Transverse colon (tissue), 4 donors: ENCODE results near the gene GLRX. TPM values are rescaled to one million over a fixed set of nuclear protein-coding genes. Genes with fewer than 3 reads are reported as not detected.

Experiments
- DNase-seq: peaks from one replicate; pipeline ENCODE4 v3.0.0-alpha.2; 2019
- H3K27ac ChIP-seq, 4 donors: fragments of 200-600 bp; sonication (generic); 2 replicates each; pipeline ENCODE4 v1.5.1; 2016 to 2018; ENCODE audit warnings: inconsistent platforms in 4 of 4
- H3K27me3 ChIP-seq: fragments of 200-600 bp; sonication (generic); 2 replicates; pipeline ENCODE4 v1.5.1; 2017; ENCODE audit warnings: inconsistent platforms
- H3K36me3 ChIP-seq, 4 donors: fragments of 200-600 bp; sonication (generic); 2 replicates each; pipeline ENCODE4 v1.5.1; 2017 to 2019; ENCODE audit warnings: inconsistent platforms in 4 of 4
- H3K4me1 ChIP-seq, 4 donors: fragments of 200-600 bp; sonication (generic); 2 replicates each; pipeline ENCODE4 v1.5.1; 2017 to 2020; ENCODE audit warnings: inconsistent platforms in 4 of 4
- H3K4me3 ChIP-seq, 4 donors: fragments of 200-600 bp; sonication (generic); 1 replicate in 1 of 4; 2 replicates in 3 of 4; pipeline versions ENCODE4 v1.5.1 to v1.6.1; 2017 to 2019; ENCODE audit warnings: inconsistent platforms in 4 of 4
- H3K9me3 ChIP-seq, 2 donors: fragments of 200-600 bp; sonication (generic); 2 replicates each; pipeline ENCODE4 v1.5.1; 2017 to 2019; ENCODE audit warnings: inconsistent platforms in 2 of 2
- EP300 ChIP-seq: sonication (generic); formaldehyde crosslinking; IDR thresholded peaks from one replicate; pipeline ENCODE4 v1.6.1; 2017; ENCODE audit warnings: antibody characterized with exemption, low read depth
- POLR2A ChIP-seq: fragments of 450-650 bp; IDR thresholded peaks from one replicate; pipeline ENCODE4 v1.6.1; 2016; ENCODE audit warnings: antibody characterized with exemption, mild to moderate bottlenecking, moderate library complexity
- POLR2AphosphoS5 ChIP-seq, 3 donors: sonication (generic); formaldehyde crosslinking; IDR thresholded peaks; one replicate each; pipeline ENCODE4 v1.6.1; 2016; ENCODE audit warnings: antibody characterized with exemption in 3 of 3
- WGBS, 2 donors: methylation state at CpG; one replicate each; pipeline ENCODE4 v1.1.5; 2018; ENCODE audit warnings: low coverage in 1 of 2; 5-methylcytosine and 5-hydroxymethylcytosine counted together
- in situ Hi-C, 4 donors: fragments of 200-750 bp; cut with MboI; loops; one replicate each; pipeline versions ENCODE4 v1.15.0 to v1.15.1; 2017; ENCODE audit warnings: low sequenced_read_pairs in 3 of 4, low pct_ligation_motif_present in 1 of 4, low pct_unique_long_range_greater_than_20kb in 1 of 4
- intact Hi-C: fragments of 100-400 bp; cut with DNase I; formaldehyde crosslinking; loops from one replicate; pipeline ENCODE4 v1.15.1; 2023; ENCODE audit warnings: low total_unique reads
- total RNA-seq, 4 donors: library from RNA; depleted of rRNA; stranded (reverse); fragments of >200 nt; gene quantifications; one replicate each; pipeline ENCODE4 v1.1.0, GENCODE V29; 2016
- TF ChIP-seq, protein P1 (sequence below), 5 experiments: fragments of 200-600 bp in 3 of 5; fragments of 450-650 bp in 2 of 5; sonication (generic) in 3 of 5; IDR thresholded peaks; 1 replicate in 2 of 5; 2 replicates in 3 of 5; pipeline ENCODE4 v1.5.1; 2016 to 2017; ENCODE audit warnings: antibody characterized with exemption in 5 of 5, inconsistent platforms in 3 of 5, mild to moderate bottlenecking in 2 of 5, moderate library complexity in 1 of 5

Gene GLRX
- total RNA-seq, 4 donors from 2014 or later: 50.5 to 112 (median 64.4) TPM

DNA sequence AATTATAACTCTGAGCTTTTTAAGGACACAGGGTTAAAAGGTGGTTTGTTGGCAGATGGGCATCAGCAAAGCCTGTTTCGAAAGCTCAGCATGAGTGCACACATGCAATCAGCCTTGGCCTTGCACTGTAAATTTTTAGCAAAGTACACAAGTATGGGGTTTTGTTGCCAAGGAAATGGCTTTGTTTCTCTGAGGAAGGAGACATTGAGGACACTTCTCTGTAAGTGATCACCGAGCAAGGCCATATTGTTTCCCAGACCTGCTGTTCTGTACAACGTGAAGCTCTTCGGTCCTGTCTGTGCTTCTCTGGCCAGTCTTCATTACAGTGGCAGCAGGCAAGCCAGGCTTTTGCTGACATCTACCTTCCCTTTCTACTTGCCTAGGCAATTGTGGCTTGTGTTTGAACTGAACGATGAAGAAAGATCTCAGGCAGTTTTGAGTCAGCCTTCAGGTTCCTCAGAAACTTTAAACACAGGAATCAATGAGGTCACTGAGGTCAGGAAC, 27.9 kb upstream of the GLRX start:
- H3K36me3 ChIP-seq: no peaks in the 10 kb centered on the region
- H3K27me3 ChIP-seq: no peaks in the 10 kb centered on the region
- no peak for DNase-seq
- no peak for TF ChIP-seq POLR2A
- TF ChIP-seq POLR2AphosphoS5 (IDR thresholded peaks at IDR 0.05): no peak
- TF ChIP-seq EP300: no peak
- TF ChIP-seq, protein P1, sequence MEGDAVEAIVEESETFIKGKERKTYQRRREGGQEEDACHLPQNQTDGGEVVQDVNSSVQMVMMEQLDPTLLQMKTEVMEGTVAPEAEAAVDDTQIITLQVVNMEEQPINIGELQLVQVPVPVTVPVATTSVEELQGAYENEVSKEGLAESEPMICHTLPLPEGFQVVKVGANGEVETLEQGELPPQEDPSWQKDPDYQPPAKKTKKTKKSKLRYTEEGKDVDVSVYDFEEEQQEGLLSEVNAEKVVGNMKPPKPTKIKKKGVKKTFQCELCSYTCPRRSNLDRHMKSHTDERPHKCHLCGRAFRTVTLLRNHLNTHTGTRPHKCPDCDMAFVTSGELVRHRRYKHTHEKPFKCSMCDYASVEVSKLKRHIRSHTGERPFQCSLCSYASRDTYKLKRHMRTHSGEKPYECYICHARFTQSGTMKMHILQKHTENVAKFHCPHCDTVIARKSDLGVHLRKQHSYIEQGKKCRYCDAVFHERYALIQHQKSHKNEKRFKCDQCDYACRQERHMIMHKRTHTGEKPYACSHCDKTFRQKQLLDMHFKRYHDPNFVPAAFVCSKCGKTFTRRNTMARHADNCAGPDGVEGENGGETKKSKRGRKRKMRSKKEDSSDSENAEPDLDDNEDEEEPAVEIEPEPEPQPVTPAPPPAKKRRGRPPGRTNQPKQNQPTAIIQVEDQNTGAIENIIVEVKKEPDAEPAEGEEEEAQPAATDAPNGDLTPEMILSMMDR (IDR thresholded peaks at IDR 0.05): no peak
- WGBS, 2 donors: 84% methylated on average over 5 of the region's 5 CpGs; no CpG with 5 or more reads in 1 of the 2 donors
- intact Hi-C loops (loop anchor here (10.0 kb wide), 1 partner anchor 764 kb away; no protein-coding TSS in a partner anchor), in situ Hi-C loops (loop anchor here in 3 of 4 donors (10.0 to 25.0 kb wide), 4 partner anchors 112 to 754 kb away; partner anchors contain the start of gene ELL2 (in 2 of the 3))
- peaks cover 0 to 3% (median 0%) of the 10 kb centered on the region in 4 donors for H3K4me1 ChIP-seq
- H3K27ac ChIP-seq: no peak overlapping the region
- H3K9me3 ChIP-seq: no peaks in the 10 kb centered on the region
- no peak overlapping the region for H3K4me3 ChIP-seq

DNA sequence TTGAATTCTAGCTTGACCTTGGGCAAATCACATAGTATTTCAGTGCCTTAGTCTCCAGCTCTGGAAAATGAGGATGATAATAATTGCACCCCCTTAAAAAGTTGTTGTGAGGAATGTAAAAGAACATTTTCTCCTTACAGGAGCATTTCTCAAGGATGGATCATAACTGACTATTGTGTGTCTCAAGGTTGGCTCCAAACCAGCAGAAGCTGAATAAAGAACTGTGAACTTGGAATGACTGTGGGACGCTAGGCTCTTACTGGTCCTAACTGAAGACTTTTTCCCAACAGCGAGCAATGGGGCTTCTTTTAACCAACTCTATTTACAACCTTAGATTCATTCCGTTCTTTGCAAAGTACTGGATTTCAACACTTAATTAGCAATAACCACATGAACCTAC, 26.2 kb upstream of the GLRX start:
- DNase-seq: no peak
- no peaks in the 10 kb centered on the region for H3K27me3 ChIP-seq
- in situ Hi-C loops: loop anchor here (5.0 to 10.0 kb wide), 5 partner anchors 66 to 191 kb away; no protein-coding TSS in a partner anchor
- 40 to 60% methylated on average over 1 to 3 of the region's 3 CpGs for WGBS, 2 donors
- H3K9me3 ChIP-seq: no peaks in the 10 kb centered on the region
- TF ChIP-seq POLR2A (no peak), EP300 (no peak), POLR2AphosphoS5 (IDR thresholded peaks at IDR 0.05) (no peak)
- peaks cover 0 to 3% (median 0%) of the 10 kb centered on the region in 4 donors for H3K4me1 ChIP-seq
- no peak overlapping the region for H3K27ac ChIP-seq
- intact Hi-C loops: loop anchor here (10.0 kb wide), 1 partner anchor 204 kb away; the partner anchor contains the start of gene RFESD
- H3K4me3 ChIP-seq: no peak overlapping the region
- no peaks in the 10 kb centered on the region for H3K36me3 ChIP-seq

DNA sequence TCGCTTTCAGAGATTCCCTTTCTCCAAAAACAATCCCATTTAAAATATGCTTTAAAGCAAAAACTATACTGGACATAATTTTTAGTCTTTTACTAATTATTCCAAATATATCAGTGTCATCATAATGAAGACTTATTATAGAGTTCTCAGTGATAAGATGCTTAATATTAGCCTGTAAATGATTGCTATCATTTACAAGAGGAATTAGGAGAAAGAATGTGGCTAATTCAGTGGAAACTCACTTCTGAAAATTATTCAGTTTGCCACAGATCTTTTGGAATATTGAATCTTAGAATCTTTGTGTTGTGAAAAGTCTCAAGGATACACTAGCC, 24.7 kb upstream of the GLRX start:
- TF ChIP-seq, protein P1 (IDR thresholded peaks at IDR 0.05): peak in 2 of 5 experiments; percentile 3 to 6
- no peak for TF ChIP-seq POLR2A
- Histone ChIP-seq H3K4me3 (no peak overlapping the region), H3K4me1 (peaks cover 0 to 8% (median 7%) of the 10 kb centered on the region in 4 donors), H3K27me3 (no peaks in the 10 kb centered on the region), H3K36me3 (no peaks in the 10 kb centered on the region), H3K9me3 (no peaks in the 10 kb centered on the region), H3K27ac (no peak overlapping the region)
- 3 to 14% methylated on average over 1 of the region's 1 CpG for WGBS, 2 donors
- intact Hi-C loops: loop anchor here (2.0 to 10.0 kb wide), 2 partner anchors 66 to 202 kb away; partner anchors contain the start of gene RFESD
- no peak for DNase-seq
- in situ Hi-C loops: loop anchor here (5.0 to 10.0 kb wide), 5 partner anchors 65 to 190 kb away; no protein-coding TSS in a partner anchor

DNA sequence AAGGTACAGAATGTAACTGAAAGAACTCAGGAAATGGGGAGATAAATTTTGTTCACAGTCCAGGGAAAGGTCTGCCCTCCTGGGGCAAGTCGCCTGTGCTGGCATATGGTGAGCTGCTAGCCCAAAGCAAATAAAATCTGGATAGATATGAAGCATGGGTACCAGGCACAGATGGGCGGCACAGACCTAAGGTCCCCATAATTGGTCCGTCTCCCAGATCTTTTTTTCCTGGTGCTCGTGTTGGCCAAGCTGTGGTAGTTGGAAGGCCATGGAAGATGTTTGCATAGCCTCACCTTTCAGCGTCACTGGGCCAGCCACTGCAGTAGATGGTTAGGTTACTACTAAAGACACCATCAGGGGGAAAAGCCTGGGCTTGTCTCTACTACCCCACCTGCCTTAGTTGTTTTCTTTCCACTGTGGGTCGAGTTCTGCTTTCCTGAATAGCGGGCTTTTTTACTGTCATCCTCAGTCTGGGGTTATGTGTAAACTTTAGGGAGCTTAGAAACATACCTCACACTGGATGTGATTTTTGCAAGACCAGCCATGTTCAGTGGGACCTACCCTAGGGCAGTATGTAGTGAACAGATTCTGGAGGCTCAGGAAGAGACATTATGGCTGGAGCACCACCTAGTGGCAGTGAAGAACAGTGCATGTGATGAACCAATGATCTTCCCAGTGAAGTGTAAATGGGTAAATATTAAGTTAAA, 24.2 kb upstream of the GLRX start:
- Histone ChIP-seq H3K4me1 (peaks cover 0 to 12% (median 10%) of the 10 kb centered on the region in 4 donors), H3K4me3 (no peak overlapping the region), H3K27me3 (no peaks in the 10 kb centered on the region), H3K27ac (no peak overlapping the region), H3K9me3 (no peaks in the 10 kb centered on the region), H3K36me3 (no peaks in the 10 kb centered on the region)
- TF ChIP-seq, protein P1 (IDR thresholded peaks at IDR 0.05): peak; percentile 89 to 96 (median 94)
- no peak for TF ChIP-seq POLR2AphosphoS5 (IDR thresholded peaks at IDR 0.05)
- intact Hi-C loops: loop anchor here (2.0 to 10.0 kb wide), 2 partner anchors 66 to 202 kb away; partner anchors contain the start of gene RFESD
- WGBS, 2 donors: 80% methylated on average over 1 to 7 of the region's 7 CpGs
- peak; percentile 75 for DNase-seq
- in situ Hi-C loops: loop anchor here (5.0 to 10.0 kb wide), 5 partner anchors 64 to 189 kb away; no protein-coding TSS in a partner anchor
